Aorta (tissue), 5 donors: ENCODE results near the gene ARRDC3. TPM values are rescaled to one million over a fixed set of nuclear protein-coding genes. Genes with fewer than 3 reads are reported as not detected.
"Not testable (repeated sequence)": the region's sequence is repeated elsewhere in the genome, so short reads cannot be mapped to it uniquely, and the experiment has no call there.

ENCODE experiments used
- ATAC-seq: fragments of 200-7000 bp; cut with Tn5 transposase; one replicate; pipeline ENCODE4 v1.9.1; 2022; ENCODE audit warnings: moderate library complexity; ENCODE audit not compliant: low FRiP score
- DNase-seq, 2 donors: peaks; one replicate each; pipeline ENCODE4 v3.0.0-alpha.2; 2020
- H3K27ac ChIP-seq, 2 donors: one replicate each; pipeline ENCODE4 v1.5.1; 2013; ENCODE audit warnings: low read length in 2 of 2, mild to moderate bottlenecking in 2 of 2, moderate library complexity in 2 of 2, control low read depth in 1 of 2, inconsistent platforms in 1 of 2, low read depth in 1 of 2
- H3K27me3 ChIP-seq, 2 donors: one replicate each; pipeline ENCODE4 v1.6.1; 2013; ENCODE audit warnings: control low read depth in 1 of 2, low read length in 1 of 2, mild to moderate bottlenecking in 1 of 2, moderate library complexity in 1 of 2; ENCODE audit not compliant: insufficient read depth in 2 of 2, control insufficient read depth in 1 of 2
- H3K36me3 ChIP-seq, 2 donors: one replicate each; pipeline ENCODE4 v1.6.1; 2013; ENCODE audit warnings: control low read depth in 1 of 2, low read length in 1 of 2, mild to moderate bottlenecking in 1 of 2; ENCODE audit not compliant: insufficient read depth in 2 of 2, control insufficient read depth in 1 of 2
- H3K4me1 ChIP-seq, 2 donors: one replicate each; pipeline ENCODE4 v1.6.1; 2013; ENCODE audit warnings: low read length in 2 of 2, control low read depth in 1 of 2, mild to moderate bottlenecking in 1 of 2, moderate library complexity in 1 of 2; ENCODE audit not compliant: insufficient read depth in 2 of 2, control insufficient read depth in 1 of 2
- H3K4me3 ChIP-seq, 2 donors: one replicate each; pipeline ENCODE4 v1.5.1; 2013; ENCODE audit warnings: low read length in 2 of 2, control low read depth in 1 of 2, mild to moderate bottlenecking in 1 of 2
- H3K9me3 ChIP-seq: one replicate; pipeline ENCODE4 v1.6.1; 2013; ENCODE audit warnings: mild to moderate bottlenecking, low read length; ENCODE audit not compliant: control insufficient read depth
- WGBS, 2 donors: extraction: QIAGEN DNeasy Blood & Tissue Kit; methylation state at CpG; one replicate each; pipeline ENCODE4 v1.1.7; 2013; 5-methylcytosine and 5-hydroxymethylcytosine counted together
- intact Hi-C, 2 donors: fragments of 100-400 bp; cut with DNase I; formaldehyde crosslinking; loops; one replicate each; pipeline versions ENCODE4 v1.14.2 to v1.15.0; 2022
- polyA plus RNA-seq, 2 donors: library from polyadenylated mRNA; stranded (reverse); fragments of 200-250 nt; gene quantifications; one replicate each; pipeline ENCODE4 v1.2.3, GENCODE V29; 2013
- total RNA-seq, 2 donors: library from RNA; stranded (reverse); fragmentation: NEBNext Ultra II Directional; extraction: Animal tissue kit (Norgen Biotek cat#: 25700); gene quantifications; one replicate each; pipeline ENCODE4 v1.2.1, GENCODE V29; 2021
- donor health status: healthy with polysubstance abuse.
- donor health status: Bipolar disorder and iron deficiency.
- donor health status: DM: no; HTN: no; CAD: no.
- donor health status: DM: no; HTN: no; CAD: no.
- donor health status: DM: yes; HTN: yes; CAD: no.

The ARRDC3 gene
- total and polyA plus RNA-seq, 4 donors, result 11.4 to 72.2 (median 29.3) TPM

DNA sequence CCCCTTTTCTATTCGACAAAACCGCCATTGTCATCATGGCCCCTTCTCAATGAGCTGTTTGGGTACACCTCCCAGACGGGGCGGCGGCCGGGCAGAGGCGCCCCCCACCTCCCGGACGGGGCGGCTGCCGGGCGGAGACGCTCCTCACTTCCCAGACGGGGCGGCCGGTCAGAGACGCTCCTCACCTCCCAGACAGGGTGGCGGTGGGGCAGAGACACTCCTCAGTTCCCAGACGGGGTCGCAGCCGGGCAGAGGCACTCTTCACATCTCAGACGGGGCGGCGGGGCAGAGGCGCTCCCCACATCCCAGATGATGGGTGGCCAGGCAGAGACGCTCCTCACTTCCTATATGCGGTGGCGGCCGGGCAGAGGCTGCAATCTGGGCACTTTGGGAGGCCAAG, 40.2 kb downstream of the ARRDC3 start:
- H3K27ac ChIP-seq, H3K36me3 ChIP-seq, H3K4me3 ChIP-seq, H3K27me3 ChIP-seq, DNase-seq, ATAC-seq, H3K9me3 ChIP-seq, H3K4me1 ChIP-seq, intact Hi-C loops: not testable (repeated sequence)
- WGBS, 2 donors, result 97% methylated on average over 28 to 29 of the region's 29 CpGs

DNA sequence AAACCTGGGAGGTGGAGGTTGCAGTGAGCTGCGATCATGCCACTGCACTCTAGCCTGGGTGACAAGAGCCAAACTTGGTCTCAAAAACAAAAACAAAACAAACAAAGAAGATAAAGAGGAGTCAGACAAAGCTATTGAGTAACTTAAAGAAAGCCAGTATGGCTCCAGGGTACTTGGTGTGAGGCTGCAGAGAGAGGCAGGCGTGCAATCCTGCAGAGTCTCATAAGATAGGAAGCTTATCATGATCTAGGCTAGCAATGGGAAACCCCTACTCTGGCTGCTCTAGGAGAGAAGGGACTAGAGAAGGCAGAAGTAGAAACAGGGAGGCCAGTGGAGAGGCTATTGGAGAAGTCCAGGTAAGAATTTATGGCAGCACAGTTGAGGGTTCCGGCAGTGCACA, 42.0 kb downstream of the ARRDC3 start:
- Histone ChIP-seq H3K27ac (no peak overlapping the region), H3K36me3 (no peaks in the 10 kb centered on the region), H3K27me3 (no peaks in the 10 kb centered on the region), H3K9me3 (no peaks in the 10 kb centered on the region), H3K4me3 (no peak overlapping the region), H3K4me1 (no peaks in the 10 kb centered on the region)
- no peak for ATAC-seq
- intact Hi-C loops, result no loop called here
- DNase-seq, result no peak
- WGBS, 2 donors, result 84 to 96% methylated on average over 3 of the region's 3 CpGs

DNA sequence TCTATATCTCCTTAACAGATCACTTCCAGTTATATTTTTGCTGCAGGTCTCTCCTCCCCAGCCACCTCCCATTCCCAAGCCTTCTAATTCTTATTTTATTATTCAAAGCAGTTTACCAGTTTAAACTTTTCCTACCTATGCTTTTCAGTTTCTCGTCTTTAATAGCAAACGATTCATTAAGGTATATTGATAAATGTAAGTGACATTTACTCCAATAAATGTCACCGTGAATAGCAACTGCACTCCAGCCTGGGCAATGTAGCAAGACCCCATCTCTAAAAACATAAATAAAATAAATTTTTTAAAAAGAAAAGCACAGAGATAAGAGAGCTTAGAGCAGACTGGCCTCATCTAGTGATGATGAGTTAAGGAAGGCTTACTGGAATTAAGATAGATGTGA, 42.6 kb downstream of the ARRDC3 start:
- no peaks in the 10 kb centered on the region for H3K9me3 ChIP-seq
- ATAC-seq (no peak), DNase-seq (no peak)

DNA sequence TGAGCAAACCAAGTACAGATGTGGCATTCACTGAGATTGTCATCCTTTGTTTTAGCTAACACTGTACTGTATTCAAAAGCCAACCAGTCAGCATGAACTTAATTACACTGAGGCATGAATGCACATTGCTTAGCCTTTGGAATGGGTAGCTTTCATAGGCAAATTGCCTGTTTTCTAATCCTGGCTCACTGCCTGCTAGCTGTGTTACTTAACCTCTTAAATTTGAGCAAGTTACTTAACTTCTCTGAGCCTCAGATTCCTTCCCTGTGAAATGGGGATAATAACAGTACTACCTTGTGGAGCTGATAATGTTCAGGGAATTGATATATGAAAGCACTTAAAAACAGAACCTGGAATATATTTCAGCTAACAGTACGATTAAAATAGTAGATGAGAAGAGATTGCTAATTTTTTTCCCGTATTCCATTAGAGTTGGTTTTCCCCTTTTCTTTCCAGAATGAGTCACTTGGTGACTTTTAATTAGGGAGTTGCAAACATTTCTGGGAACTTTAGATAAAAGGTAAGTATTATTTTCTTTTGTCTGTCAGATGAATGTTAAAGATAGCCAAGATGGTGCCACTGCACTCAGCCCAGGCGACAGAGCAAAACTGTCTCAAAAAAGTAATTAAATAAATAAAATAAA, 43.9 kb downstream of the ARRDC3 start:
- intact Hi-C loops, result no loop called here
- 44 to 56% methylated on average over 3 of the region's 3 CpGs for WGBS, 2 donors
- Histone ChIP-seq H3K27ac (no peak overlapping the region), H3K4me3 (no peak overlapping the region), H3K27me3 (no peaks in the 10 kb centered on the region), H3K4me1 (no peaks in the 10 kb centered on the region), H3K36me3 (no peaks in the 10 kb centered on the region), H3K9me3 (no peaks in the 10 kb centered on the region)
- no peak for DNase-seq
- ATAC-seq, result no peak

More for the DNA sequence above, 42.6 kb downstream of the ARRDC3 start:
- intact Hi-C loops, result no loop called here
- 93 to 96% methylated on average over 3 of the region's 3 CpGs for WGBS, 2 donors
- no peaks in the 10 kb centered on the region for H3K4me1 ChIP-seq
- no peaks in the 10 kb centered on the region for H3K27me3 ChIP-seq
- no peak overlapping the region for H3K27ac ChIP-seq
- H3K4me3 ChIP-seq, result no peak overlapping the region
- H3K36me3 ChIP-seq, result no peaks in the 10 kb centered on the region

DNA sequence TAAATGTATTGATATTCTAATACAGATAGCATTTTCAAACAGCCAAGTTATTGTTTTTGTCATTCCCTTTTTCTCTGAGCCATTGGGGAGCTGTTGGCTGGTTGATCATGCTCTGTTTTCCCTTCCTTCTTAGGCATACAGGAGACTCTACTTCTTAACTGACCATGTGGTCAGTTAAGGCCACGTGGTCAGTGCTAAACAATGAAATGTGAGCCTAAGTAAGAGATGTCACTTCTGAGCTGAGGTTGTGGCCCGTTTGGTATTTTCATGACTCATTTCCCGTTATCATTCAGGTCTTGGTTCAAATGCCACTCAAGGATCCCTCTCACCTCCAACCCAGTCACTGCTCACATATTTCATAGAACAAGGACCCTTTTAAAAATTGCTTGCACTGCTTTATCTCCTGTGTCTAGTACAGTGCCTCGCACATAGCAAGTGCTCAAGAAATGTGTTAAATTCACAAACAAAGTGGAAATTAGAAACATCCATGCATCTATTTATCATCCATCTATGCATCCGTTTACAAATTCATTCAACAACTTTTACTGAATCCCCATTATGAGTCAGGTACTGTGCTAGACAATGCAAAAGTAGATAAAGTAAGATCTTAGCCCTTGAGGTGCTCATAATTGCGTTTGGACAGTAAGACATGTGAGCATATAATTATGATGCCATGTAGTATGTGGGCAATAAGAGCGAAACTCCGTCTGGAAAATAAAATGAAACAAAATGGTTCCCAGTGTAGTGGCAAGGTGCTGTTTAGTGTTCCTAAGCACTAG, 50.7 kb downstream of the ARRDC3 start:
- Histone ChIP-seq H3K27me3 (no peaks in the 10 kb centered on the region), H3K36me3 (no peaks in the 10 kb centered on the region), H3K4me1 (no peaks in the 10 kb centered on the region), H3K9me3 (no peaks in the 10 kb centered on the region), H3K27ac (no peak overlapping the region), H3K4me3 (no peak overlapping the region)
- WGBS, 2 donors, result 51 to 60% methylated on average over 8 of the region's 8 CpGs
- intact Hi-C loops, result no loop called here
- no peak for DNase-seq
- no peak for ATAC-seq

DNA sequence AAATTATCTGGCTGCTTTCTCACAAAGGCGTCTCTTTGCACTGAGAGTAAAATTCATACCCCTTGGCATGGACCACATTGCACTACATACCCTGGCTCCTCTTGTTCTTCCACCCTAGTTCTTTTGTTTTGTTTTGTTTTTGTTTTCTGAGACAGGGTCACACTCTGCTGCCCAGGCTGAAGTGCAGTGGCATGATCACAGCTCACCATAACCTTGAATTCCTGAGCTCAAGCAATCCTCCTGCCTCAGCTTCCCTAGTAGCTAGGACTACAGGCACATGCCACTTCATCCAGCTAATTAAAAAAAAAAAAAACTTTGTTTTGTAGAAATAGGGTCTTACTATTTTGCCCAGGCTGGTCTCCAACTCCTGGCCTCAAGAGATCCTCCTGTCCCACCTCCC, 51.4 kb downstream of the ARRDC3 start:
- no peaks in the 10 kb centered on the region for H3K27me3 ChIP-seq
- ATAC-seq (no peak), DNase-seq (no peak)
- H3K4me3 ChIP-seq, result no peak overlapping the region
- H3K36me3 ChIP-seq, result no peaks in the 10 kb centered on the region
- no peaks in the 10 kb centered on the region for H3K4me1 ChIP-seq
- 76 to 78% methylated on average over 1 of the region's 1 CpG for WGBS, 2 donors
- intact Hi-C loops, result no loop called here
- H3K9me3 ChIP-seq, result no peaks in the 10 kb centered on the region
- no peak overlapping the region for H3K27ac ChIP-seq

DNA sequence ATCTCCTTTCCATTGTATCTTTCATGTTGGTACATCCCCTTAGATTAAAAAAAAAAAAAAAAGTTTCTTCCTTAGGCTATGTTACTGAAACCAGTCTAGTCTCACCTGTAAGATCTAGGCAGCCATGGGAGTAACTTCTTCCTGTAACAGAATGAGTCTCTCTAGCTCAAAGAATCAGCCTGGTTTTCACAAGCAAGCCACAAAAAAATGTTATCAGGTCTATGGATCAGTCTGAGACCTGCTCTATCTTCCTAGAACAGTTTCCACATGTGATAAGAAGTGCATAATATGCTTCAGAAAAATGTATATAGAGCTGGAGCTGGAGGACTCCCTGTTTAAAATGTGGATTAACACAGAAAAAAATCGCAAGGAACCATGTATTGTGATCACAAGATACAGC, 53.8 kb downstream of the ARRDC3 start:
- H3K4me1 ChIP-seq, result no peaks in the 10 kb centered on the region
- no peak for ATAC-seq
- WGBS, 2 donors, result 80 to 86% methylated on average over 1 of the region's 1 CpG
- H3K4me3 ChIP-seq, result no peak overlapping the region
- H3K9me3 ChIP-seq, result no peaks in the 10 kb centered on the region
- no peaks in the 10 kb centered on the region for H3K27me3 ChIP-seq
- intact Hi-C loops, result no loop called here
- H3K36me3 ChIP-seq, result no peaks in the 10 kb centered on the region
- H3K27ac ChIP-seq, result no peak overlapping the region
- DNase-seq, result no peak

DNA sequence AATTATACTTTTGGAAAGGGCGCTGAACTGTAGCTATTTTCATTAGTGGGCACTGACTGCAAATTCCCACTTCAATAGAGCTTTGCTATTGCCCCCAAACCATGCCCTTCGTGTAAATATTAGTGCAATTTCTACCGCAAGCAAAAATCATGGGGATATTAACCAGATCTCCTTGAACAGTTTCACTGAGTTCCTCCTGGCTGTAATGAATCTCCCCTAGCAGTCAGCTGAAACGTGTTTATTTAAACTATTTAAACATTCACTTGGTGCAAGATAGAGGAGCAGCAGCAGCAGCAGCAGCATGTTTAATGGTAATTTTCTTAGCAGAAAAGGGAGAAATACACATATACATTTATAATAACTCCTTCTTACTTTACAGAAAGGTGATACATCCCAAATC, 54.4 kb downstream of the ARRDC3 start:
- DNase-seq (no peak), ATAC-seq (no peak)
- 48 to 54% methylated on average over 4 of the region's 4 CpGs for WGBS, 2 donors
- Histone ChIP-seq H3K36me3 (no peaks in the 10 kb centered on the region), H3K4me1 (no peaks in the 10 kb centered on the region), H3K27me3 (no peaks in the 10 kb centered on the region), H3K4me3 (no peak overlapping the region), H3K9me3 (no peaks in the 10 kb centered on the region), H3K27ac (no peak overlapping the region)
- intact Hi-C loops, result no loop called here

DNA sequence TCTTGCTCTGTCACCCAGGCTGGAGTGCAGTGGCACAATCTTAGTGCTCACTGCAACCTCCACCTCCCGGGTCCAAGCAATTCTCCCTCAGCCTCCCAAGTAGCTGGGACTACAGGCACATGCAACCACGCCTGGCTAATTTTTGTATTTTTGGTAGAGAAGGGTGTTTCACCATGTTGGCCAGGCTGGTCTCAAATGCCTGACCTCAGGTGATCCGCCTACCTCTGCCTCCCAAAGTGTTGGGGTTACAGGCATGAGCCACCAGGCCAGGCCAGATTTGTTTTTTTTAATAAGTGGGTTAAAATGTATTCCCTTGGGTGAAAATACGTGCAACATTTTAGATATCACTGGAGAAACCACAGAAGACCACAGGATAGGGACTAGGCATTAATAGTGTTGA, 60.1 kb downstream of the ARRDC3 start:
- DNase-seq, H3K27ac ChIP-seq, H3K9me3 ChIP-seq, ATAC-seq, H3K27me3 ChIP-seq, intact Hi-C loops, H3K4me1 ChIP-seq, H3K4me3 ChIP-seq, H3K36me3 ChIP-seq: not testable (repeated sequence)
- 91 to 92% methylated on average over 4 of the region's 4 CpGs for WGBS, 2 donors
